Pancreas (tissue), 10 donors: ENCODE results near the gene GALNT9. TPM values are rescaled to one million over a fixed set of nuclear protein-coding genes. Genes with fewer than 3 reads are reported as not detected.
A peak's percentile ranks its signal among the peaks of the same experiment; 100 is the strongest.

Source experiments
- ATAC-seq, 4 donors: fragments of 200-7000 bp; cut with Tn5 transposase; one replicate each; pipeline versions ENCODE4 v1.8.0 to v1.9.1; 2020; ENCODE audit warnings: mild to moderate bottlenecking in 4 of 4, moderate library complexity in 4 of 4
- DNase-seq, 6 donors: peaks; one replicate each; pipeline ENCODE4 v3.0.0-alpha.2; 2020
- FAIRE-seq: peaks from 2 replicates; lab custom pipeline; 2012; peaks lifted over from hg19 to GRCh38; lab: Jason Lieb, UNC
- H3K27ac ChIP-seq, 4 donors: fragments of 200-600 bp; sonication (generic); 1 replicate in 3 of 4; 2 replicates in 1 of 4; pipeline versions ENCODE4 v1.5.0 to v1.8.0; 2020
- H3K27me3 ChIP-seq, 4 donors: fragments of 200-600 bp; one replicate each; pipeline ENCODE4 v1.8.0; 2021
- H3K36me3 ChIP-seq, 3 donors: fragments of 200-600 bp; sonication (generic) in 1 of 3; one replicate each; pipeline versions ENCODE4 v1.5.0 to v1.8.0; 2020 to 2021
- H3K4me1 ChIP-seq, 3 donors: fragments of 200-600 bp; one replicate each; pipeline ENCODE4 v1.8.0; 2021
- H3K4me3 ChIP-seq, 4 donors: fragments of 200-600 bp; sonication (generic) in 2 of 4; one replicate each; pipeline versions ENCODE4 v1.5.0 to v1.8.0; 2020 to 2021
- H3K9me3 ChIP-seq, 4 donors: fragments of 200-600 bp; one replicate each; pipeline ENCODE4 v1.8.0; 2021
- CTCF ChIP-seq, 4 donors: fragments of 200-600 bp; sonication (generic) in 3 of 4; IDR thresholded peaks; one replicate each; pipeline versions ENCODE4 v1.5.0 to v1.8.0; 2021; ENCODE audit warnings: antibody characterized with exemption in 4 of 4
- WGBS, 2 donors: extraction: QIAGEN DNeasy Blood & Tissue Kit; methylation state at CpG; one replicate each; pipeline ENCODE4 v1.1.7; 2013; 5-methylcytosine and 5-hydroxymethylcytosine counted together
- intact Hi-C, 3 donors: fragments of 100-400 bp; cut with DNase I; formaldehyde crosslinking; loops; one replicate each; pipeline versions ENCODE4 v1.11.1 to v1.14.2; 2022
- polyA plus RNA-seq, 2 donors: library from polyadenylated mRNA; stranded (reverse); fragments of 200-250 nt; gene quantifications; one replicate each; pipeline ENCODE4 v1.2.3, GENCODE V29; 2013
- total RNA-seq, 6 donors: library from RNA; stranded (reverse); fragmentation: NEBNext Ultra II Directional in 4 of 6; extraction: Animal tissue kit (Norgen Biotek cat#: 25700) in 4 of 6; gene quantifications; one replicate each; pipeline versions ENCODE4 v1.2.1 to v1.2.4, GENCODE V29; 2021 to 2023
- donor health status: healthy with polysubstance abuse.
- donor health status: DM: no; HTN: no; CAD: no; lungs with moderate emphysema.
- donor health status: DM: no; HTN: no; CAD: no.
- donor health status: control.
- donor health status: control.
- donor health status: Bipolar disorder and iron deficiency.
- donor health status: DM: yes; HTN: yes; CAD: no.
- donor health status: DM: no; HTN: no; CAD: no.
- donor health status: DM: no; HTN: no; CAD: no.
- donor health status: DM: yes; HTN: yes; CAD: no.

Gene GALNT9
- total and polyA plus RNA-seq, 8 donors: 0.09 to 0.46 (median 0.25) TPM; not detected in 5

GRCh38 chr12:132153501-132154340 lies 175.7 kb downstream of the GALNT9 start:
- ATAC-seq (peak; percentile 91 to 97 (median 95)), DNase-seq (peak in 5 of 6 donors; percentile 43 to 85 (median 69)), FAIRE-seq (no peak)
- H3K27me3 ChIP-seq: no peaks in the 10 kb centered on the region
- peak; percentile 71 to 93 (median 86) for TF ChIP-seq CTCF (IDR thresholded peaks at IDR 0.05)
- no peaks in the 10 kb centered on the region for H3K9me3 ChIP-seq
- H3K36me3 ChIP-seq: peaks cover 0 to 14% (median 0%) of the 10 kb centered on the region in 3 donors
- H3K4me3 ChIP-seq: no peak overlapping the region
- intact Hi-C loops: loop anchor here in 2 of 3 donors (5.0 to 10.0 kb wide), 2 partner anchors 261 to 464 kb away; partner anchors contain the start of gene P2RX2 (in 1 of the 2)
- no peaks in the 10 kb centered on the region for H3K4me1 ChIP-seq
- no peak overlapping the region for H3K27ac ChIP-seq
- WGBS, 2 donors: 36 to 38% methylated on average over 40 to 41 of the region's 41 CpGs

GRCh38 chr12:132152953-132153352 lies 176.4 kb downstream of the GALNT9 start:
- FAIRE-seq (no peak), DNase-seq (peak in 2 of 6 donors; percentile 20 to 62), ATAC-seq (no peak)
- peaks cover 0 to 14% (median 0%) of the 10 kb centered on the region in 3 donors for H3K36me3 ChIP-seq
- no peaks in the 10 kb centered on the region for H3K4me1 ChIP-seq
- H3K27ac ChIP-seq: no peak overlapping the region
- no peak for TF ChIP-seq CTCF (IDR thresholded peaks at IDR 0.05)
- no peaks in the 10 kb centered on the region for H3K27me3 ChIP-seq
- 90 to 92% methylated on average over 20 of the region's 20 CpGs for WGBS, 2 donors
- no peaks in the 10 kb centered on the region for H3K9me3 ChIP-seq
- intact Hi-C loops: loop anchor here in 2 of 3 donors (5.0 to 10.0 kb wide), 2 partner anchors 262 to 464 kb away; partner anchors contain the start of gene P2RX2 (in 1 of the 2)
- no peak overlapping the region for H3K4me3 ChIP-seq

GRCh38 chr12:132152411-132152821 lies 177.0 kb downstream of the GALNT9 start:
- FAIRE-seq: no peak
- no peak overlapping the region for H3K27ac ChIP-seq
- peak in 3 of 6 donors; percentile 18 to 64 (median 47) for DNase-seq
- H3K27me3 ChIP-seq: no peaks in the 10 kb centered on the region
- no peak overlapping the region for H3K4me3 ChIP-seq
- WGBS, 2 donors: 92 to 94% methylated on average over 9 of the region's 9 CpGs
- no peaks in the 10 kb centered on the region for H3K4me1 ChIP-seq
- ATAC-seq: no peak
- no peak for TF ChIP-seq CTCF (IDR thresholded peaks at IDR 0.05)
- intact Hi-C loops: loop anchor here in 2 of 3 donors (5.0 to 10.0 kb wide), 2 partner anchors 262 to 465 kb away; partner anchors contain the start of gene P2RX2 (in 1 of the 2)
- H3K9me3 ChIP-seq: no peaks in the 10 kb centered on the region
- peaks cover 0 to 14% (median 0%) of the 10 kb centered on the region in 3 donors for H3K36me3 ChIP-seq

- H3K36me3 ChIP-seq: peaks cover 0 to 14% (median 0%) of the 10 kb centered on the region in 3 donors
- 92 to 93% methylated on average over 28 to 32 of the region's 32 CpGs for WGBS, 2 donors
Observed at GRCh38 chr12:132151766-132152410, 177.5 kb downstream of the GALNT9 start.

More at GRCh38 chr12:132151766-132152410, 177.5 kb downstream of the GALNT9 start:
- TF ChIP-seq CTCF (IDR thresholded peaks at IDR 0.05): no peak
- DNase-seq (peak in 3 of 6 donors; percentile 34 to 74 (median 56)), FAIRE-seq (no peak), ATAC-seq (no peak)
- H3K9me3 ChIP-seq: no peaks in the 10 kb centered on the region
- H3K4me1 ChIP-seq: no peaks in the 10 kb centered on the region
- no peaks in the 10 kb centered on the region for H3K27me3 ChIP-seq
- H3K27ac ChIP-seq: no peak overlapping the region
- H3K4me3 ChIP-seq: no peak overlapping the region
- intact Hi-C loops: loop anchor here in 2 of 3 donors (5.0 to 10.0 kb wide), 2 partner anchors 263 to 465 kb away; partner anchors contain the start of gene P2RX2 (in 1 of the 2)
